SK-N-SH treated with all-trans-retinoic acid at 6 μM for 48 hours (cell line): ENCODE data around the gene ABCA13.

Experiments
- ATAC-seq: fragments of 200-7000 bp; cut with Tn5 transposase; 3 replicates; pipeline ENCODE4 v1.9.1; 2020; ENCODE audit warnings: mild to moderate bottlenecking, moderate library complexity
- ARNTL ChIP-seq: fragments of 450-650 bp; formaldehyde crosslinking; IDR thresholded peaks from 2 replicates; pipeline ENCODE4 v1.5.0; 2020; ENCODE audit warnings: low read depth, mild to moderate bottlenecking, moderate library complexity, borderline replicate concordance
- BACH2 ChIP-seq: fragments of 250-450 bp; sonication (Bioruptor Pico); IDR thresholded peaks from 2 replicates; pipeline ENCODE4 v1.9.0; 2021; ENCODE audit warnings: mild to moderate bottlenecking, borderline replicate concordance
- CSDC2 ChIP-seq: fragments of 250-450 bp; sonication (Bioruptor Pico); IDR thresholded peaks from 2 replicates; pipeline ENCODE4 v1.5.0; 2020; ENCODE audit warnings: mild to moderate bottlenecking, moderate library complexity
- CSRNP3 ChIP-seq: fragments of 250-450 bp; sonication (Bioruptor Pico); IDR thresholded peaks from 2 replicates; pipeline ENCODE4 v1.5.1; 2021; ENCODE audit warnings: mild to moderate bottlenecking, moderate library complexity
- ESRRG ChIP-seq: fragments of 250-450 bp; sonication (Bioruptor Pico); IDR thresholded peaks from 2 replicates; pipeline ENCODE4 v1.6.1; 2021; ENCODE audit warnings: mild to moderate bottlenecking
- GLIS3 ChIP-seq: fragments of 250-450 bp; sonication (Bioruptor Pico); IDR thresholded peaks from 2 replicates; pipeline ENCODE4 v1.5.0; 2020; ENCODE audit warnings: mild to moderate bottlenecking, moderate library complexity
- ISL1 ChIP-seq: fragments of 250-450 bp; sonication (Bioruptor Pico); IDR thresholded peaks from 2 replicates; pipeline ENCODE4 v2.1.2; 2022; ENCODE audit warnings: mild to moderate bottlenecking, moderate library complexity
- OSR1 ChIP-seq: fragments of 250-450 bp; sonication (Bioruptor Pico); IDR thresholded peaks from 2 replicates; pipeline ENCODE4 v1.8.0; 2022; ENCODE audit warnings: moderate library complexity, mild to moderate bottlenecking, inconsistent platforms
- PATZ1 ChIP-seq: fragments of 250-450 bp; sonication (Bioruptor Pico); IDR thresholded peaks from 2 replicates; pipeline ENCODE4 v1.8.0; 2020; ENCODE audit warnings: mild to moderate bottlenecking, moderate library complexity, borderline replicate concordance
- POU6F1 ChIP-seq: fragments of 250-450 bp; sonication (Bioruptor Pico); IDR thresholded peaks from 2 replicates; pipeline ENCODE4 v1.8.0; 2021; ENCODE audit warnings: low read depth, mild to moderate bottlenecking, moderate library complexity, borderline replicate concordance
- PPARA ChIP-seq: fragments of 250-450 bp; sonication (Bioruptor Pico); IDR thresholded peaks from 2 replicates; pipeline ENCODE4 v1.5.0; 2020; ENCODE audit warnings: mild to moderate bottlenecking, borderline replicate concordance
- RARB ChIP-seq: fragments of 250-450 bp; sonication (Bioruptor Pico); IDR thresholded peaks from 2 replicates; pipeline ENCODE4 v1.8.0; 2021; ENCODE audit warnings: mild to moderate bottlenecking, moderate library complexity
- TCF4 ChIP-seq: fragments of 250-450 bp; sonication (Bioruptor Pico); IDR thresholded peaks from 2 replicates; pipeline ENCODE4 v1.8.0; 2021; ENCODE audit warnings: mild to moderate bottlenecking, moderate library complexity, borderline replicate concordance
- TOX ChIP-seq: fragments of 250-450 bp; sonication (Bioruptor Pico); IDR thresholded peaks from 2 replicates; pipeline ENCODE4 v1.8.0; 2021; ENCODE audit warnings: mild to moderate bottlenecking, moderate library complexity, borderline replicate concordance
- TSHZ2 ChIP-seq: fragments of 250-450 bp; sonication (Bioruptor Pico); IDR thresholded peaks from 2 replicates; pipeline ENCODE4 v1.5.0; 2020; ENCODE audit warnings: mild to moderate bottlenecking, moderate library complexity
- ZC3H10 ChIP-seq: fragments of 250-450 bp; sonication (Bioruptor Pico); IDR thresholded peaks from 2 replicates; pipeline ENCODE4 v1.5.1; 2021; ENCODE audit warnings: mild to moderate bottlenecking, moderate library complexity
- ZFP3 ChIP-seq: fragments of 250-450 bp; sonication (Bioruptor Pico); IDR thresholded peaks from 2 replicates; pipeline ENCODE4 v1.5.0; 2020; ENCODE audit warnings: mild to moderate bottlenecking, moderate library complexity
- ZFP30 ChIP-seq: fragments of 450-650 bp; formaldehyde crosslinking; IDR thresholded peaks from 2 replicates; pipeline ENCODE4 v1.5.0; 2022; ENCODE audit warnings: mild to moderate bottlenecking, moderate library complexity
- ZNF8 ChIP-seq: fragments of 450-650 bp; formaldehyde crosslinking; IDR thresholded peaks from 2 replicates; pipeline ENCODE4 v1.5.0; 2020; ENCODE audit warnings: mild to moderate bottlenecking, moderate library complexity

ABCA13 gene

GRCh38 chr7:48176356-48176893, 5.2 kb downstream of the ABCA13 start:
- TF ChIP-seq RARB (CRISPR knock-in tag) = no peak
- TF ChIP-seq OSR1 (CRISPR knock-in tag) = no peak
- TF ChIP-seq ZFP30 = no peak
- no peak for TF ChIP-seq GLIS3 (CRISPR knock-in tag)
- no peak for TF ChIP-seq PPARA (CRISPR knock-in tag)
- no peak for TF ChIP-seq CSRNP3 (CRISPR knock-in tag)
- no peak for TF ChIP-seq CSDC2
- TF ChIP-seq ARNTL (CRISPR knock-in tag) = no peak
- no peak for TF ChIP-seq ISL1
- TF ChIP-seq TOX = no peak
- TF ChIP-seq ESRRG (CRISPR knock-in tag) = no peak
- no peak for TF ChIP-seq POU6F1 (CRISPR knock-in tag)
- no peak for TF ChIP-seq ZC3H10 (CRISPR knock-in tag)
- no peak for TF ChIP-seq PATZ1 (CRISPR knock-in tag)
- no peak for TF ChIP-seq BACH2 (CRISPR knock-in tag)
- TF ChIP-seq ZNF8 (CRISPR knock-in tag) = no peak
- no peak for ATAC-seq

- ATAC-seq = 0 out of 3 replicates have a peak, but pooled peaks have one; percentile 19
- TF ChIP-seq ARNTL (CRISPR knock-in tag) (no peak), BACH2 (CRISPR knock-in tag) (no peak), RARB (CRISPR knock-in tag) (no peak), TSHZ2 (CRISPR knock-in tag) (no peak), ISL1 (no peak), POU6F1 (CRISPR knock-in tag) (no peak), TCF4 (CRISPR knock-in tag) (no peak)
Observed at GRCh38 chr7:48177271-48177670, 6.0 kb downstream of the ABCA13 start.

- peak; percentile 18; the same call in 1 of the 3 replicates for ATAC-seq
- TF ChIP-seq ZFP3 (CRISPR knock-in tag) (no peak), TSHZ2 (CRISPR knock-in tag) (no peak), ZC3H10 (CRISPR knock-in tag) (no peak), ISL1 (no peak)
Observed at GRCh38 chr7:48179496-48180030, 8.3 kb downstream of the ABCA13 start.
